Measurements from ENCODE around the gene SUGP2.

SUGP2 gene

GRCh38 chr19:19033426-19034203 lies at the start of gene SUGP2, which contains the start of gene ARMC6:
Gene SUGP2, minus strand, starts transcription at chr19:19033517. Its CDS starts 2,446 bp downstream, at chr19:19031071.
Gene ARMC6, plus strand, starts transcription at chr19:19033603. Its CDS starts 607 bp downstream, at chr19:19034210.
- DNase-seq (ENCODE audit: low read depth in 2 of 2), result peak; percentile 68 to 80

DNA sequence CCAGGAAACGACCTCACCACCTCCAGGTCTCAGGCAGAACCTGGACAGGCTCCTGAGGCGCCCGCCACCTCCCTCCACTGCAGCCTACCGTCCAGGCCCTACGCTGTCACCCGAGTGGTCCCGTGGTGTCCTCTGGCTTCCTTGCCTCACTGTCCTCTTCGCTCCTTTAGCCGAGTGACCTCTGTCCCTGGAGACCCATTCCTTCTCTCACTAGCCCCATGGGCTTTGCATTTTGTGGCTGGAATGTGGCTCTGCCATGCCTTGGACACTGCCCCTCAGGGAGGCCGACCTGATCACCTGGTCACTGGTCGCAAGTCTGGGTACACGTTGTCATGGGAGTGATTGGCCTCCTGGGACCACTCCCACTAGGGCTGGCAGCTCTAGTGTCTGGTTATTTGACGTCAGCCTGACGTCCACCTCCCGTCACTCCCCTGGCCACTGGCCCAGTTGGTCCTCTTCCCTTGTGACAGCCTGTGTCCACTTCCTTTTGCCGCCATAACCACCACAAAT lies 48.4 kb upstream of the SUGP2 start:
- DNase-seq (ENCODE audit: low read depth in 2 of 2), result no peak

GRCh38 chr19:19079571-19079970 lies 46.3 kb upstream of the SUGP2 start:
- no peak for DNase-seq (ENCODE audit: low read depth in 2 of 2)

DNA sequence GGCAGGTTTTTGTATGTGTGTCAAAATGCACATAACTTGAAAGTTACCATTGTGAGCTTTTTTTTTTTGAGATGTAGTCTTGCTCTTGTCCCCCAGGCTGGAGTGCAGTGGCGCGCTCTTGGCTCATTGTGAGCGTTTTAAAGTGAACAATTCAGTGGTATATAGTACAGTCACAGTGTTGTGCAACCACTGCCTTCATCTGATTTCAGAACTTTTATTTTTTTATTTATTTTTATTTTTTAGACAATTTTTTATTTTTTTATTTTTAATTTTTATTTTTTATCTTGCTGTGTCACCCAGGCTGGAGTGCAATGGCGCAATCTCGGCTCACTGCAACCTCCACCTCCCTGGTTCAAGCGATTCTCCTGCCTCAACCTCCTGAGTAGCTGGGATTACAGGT lies 45.5 kb upstream of the SUGP2 start:
- DNase-seq (ENCODE audit: low read depth in 2 of 2), result no peak

GRCh38 chr19:19077103-19077502 lies 43.8 kb upstream of the SUGP2 start:
- DNase-seq (ENCODE audit: low read depth in 2 of 2), result no peak

- DNase-seq (ENCODE audit: low read depth in 2 of 2), result no peak
Measured at GRCh38 chr19:19076476-19076875, 43.2 kb upstream of the SUGP2 start.

- no peak for DNase-seq (ENCODE audit: low read depth in 2 of 2)
Measured at GRCh38 chr19:19075126-19075525, 41.8 kb upstream of the SUGP2 start.

GRCh38 chr19:19074196-19074882 lies 41.0 kb upstream of the SUGP2 start:
- no peak for DNase-seq (ENCODE audit: low read depth in 2 of 2)

DNA sequence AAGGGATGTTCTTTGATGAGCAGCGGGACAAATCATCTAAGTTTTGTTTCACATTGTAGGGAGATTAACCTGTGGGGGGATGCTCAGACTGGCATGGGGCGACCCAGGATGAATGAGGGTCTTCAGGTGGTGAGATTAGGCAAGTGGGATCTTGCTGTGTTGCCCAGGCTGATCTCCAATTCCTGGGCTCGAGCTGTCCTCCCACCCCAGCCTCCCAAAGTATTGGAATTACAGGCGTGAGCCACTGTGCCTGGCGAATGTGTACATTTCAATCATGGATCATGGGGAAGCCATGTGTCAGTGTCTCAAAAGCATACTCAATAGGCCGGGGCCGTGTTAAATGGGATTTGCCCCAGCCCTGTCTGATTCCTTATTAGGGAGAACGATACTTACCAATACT lies 38.6 kb upstream of the SUGP2 start:
- no peak for DNase-seq (ENCODE audit: low read depth in 2 of 2)

DNA sequence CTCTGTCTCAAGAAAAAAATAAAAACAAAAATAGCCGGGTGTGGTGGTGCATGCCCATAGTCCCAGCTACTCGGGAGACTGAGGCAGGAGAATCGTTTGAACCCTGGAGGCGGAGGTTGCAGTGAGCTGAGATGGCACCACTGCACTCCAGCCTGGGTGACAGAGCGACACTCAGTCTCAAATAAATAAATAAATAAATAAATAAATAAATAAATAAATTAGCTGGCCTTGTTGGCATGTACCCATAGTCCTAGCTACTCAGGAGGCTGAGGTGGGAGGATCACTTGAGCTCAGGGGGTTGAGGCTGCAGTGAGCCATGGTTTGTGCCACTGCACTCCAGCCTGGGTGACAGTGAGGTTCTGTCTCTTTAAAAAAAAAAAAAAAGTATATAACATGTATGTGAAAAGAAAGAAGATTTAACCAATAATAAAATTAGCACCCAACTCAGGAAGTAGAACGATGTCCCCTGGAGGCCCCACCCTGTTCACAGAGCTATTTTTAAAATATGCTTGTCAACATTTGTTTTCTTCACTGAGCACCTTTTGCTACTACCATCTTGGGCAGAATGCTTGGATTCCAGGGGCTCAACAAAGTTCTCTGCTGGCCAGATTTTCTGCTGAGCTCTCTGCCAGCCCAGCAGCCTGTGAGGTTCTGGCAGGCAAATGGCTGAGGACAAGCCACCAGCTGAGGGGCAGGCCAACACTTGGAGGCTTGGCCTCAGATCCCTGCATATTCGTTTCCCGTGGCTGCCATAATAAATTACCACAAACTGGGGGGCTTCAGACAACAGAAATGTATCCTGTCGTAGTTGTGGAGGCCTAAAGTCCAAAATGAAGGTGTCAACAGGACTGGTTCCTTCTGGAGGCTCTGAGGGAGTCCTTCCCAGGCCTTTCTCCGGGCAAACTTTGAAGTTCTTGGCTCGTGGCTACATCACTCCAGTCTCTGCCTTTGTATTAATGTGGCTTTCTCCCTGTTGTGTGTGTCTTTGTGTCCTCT lies 35.6 kb upstream of the SUGP2 start:
- no peak for DNase-seq (ENCODE audit: low read depth in 2 of 2)

GRCh38 chr19:19067276-19068072 lies 34.2 kb upstream of the SUGP2 start:
- no peak for DNase-seq (ENCODE audit: low read depth in 2 of 2)

GRCh38 chr19:19064811-19065745 lies 31.8 kb upstream of the SUGP2 start:
- no peak for DNase-seq (ENCODE audit: low read depth in 2 of 2)

DNA sequence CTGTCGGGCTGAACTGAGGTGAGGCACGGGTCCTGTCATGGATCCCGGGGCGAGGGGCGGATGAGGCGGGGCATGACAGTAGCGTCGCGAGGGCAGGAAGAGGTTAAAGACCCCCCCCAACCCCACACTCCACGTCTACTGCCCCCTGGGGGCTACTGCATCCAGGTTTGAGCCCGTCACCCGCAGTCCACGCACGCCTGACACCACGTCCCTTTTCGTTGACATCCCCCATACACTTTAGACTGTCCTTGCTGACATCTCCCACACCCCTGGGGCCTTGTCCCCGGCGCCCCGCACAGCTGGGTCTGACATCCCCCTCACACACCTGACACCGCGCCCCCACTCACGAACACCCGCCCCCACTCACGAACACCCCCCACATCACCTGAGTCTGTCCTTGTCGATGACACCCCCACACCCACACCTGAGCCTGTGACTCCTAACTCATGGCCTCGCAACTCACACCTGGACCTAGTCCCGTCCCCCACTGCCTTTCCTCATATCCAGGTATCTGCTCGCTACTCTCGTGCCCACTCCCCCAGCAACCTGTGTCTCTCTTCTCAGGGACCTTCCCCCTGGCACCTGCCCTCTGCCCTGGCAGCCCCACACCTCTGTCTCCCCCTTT lies 30.9 kb upstream of the SUGP2 start:
- no peak for DNase-seq (ENCODE audit: low read depth in 2 of 2)

- DNase-seq (ENCODE audit: low read depth in 2 of 2), result peak; percentile 96 to 97
Measured at GRCh38 chr19:19063183-19064097, 30.1 kb upstream of the SUGP2 start, which contains the start of gene SLC25A42. Gene SLC25A42, plus strand, starts transcription at chr19:19063994. Its CDS starts 32,131 bp downstream, at chr19:19096125.

- DNase-seq (ENCODE audit: low read depth in 2 of 2), result no peak
Measured at GRCh38 chr19:19062454-19063182, 29.3 kb upstream of the SUGP2 start.

- no peak for DNase-seq (ENCODE audit: low read depth in 2 of 2)
Measured at GRCh38 chr19:19061506-19061905, 28.2 kb upstream of the SUGP2 start.

GRCh38 chr19:19059837-19060611 lies 26.7 kb upstream of the SUGP2 start:
- no peak for DNase-seq (ENCODE audit: low read depth in 2 of 2)
